HepG2 (cell line): ENCODE results near the gene BTN1A1. TPM values are rescaled to one million over a fixed set of nuclear protein-coding genes. Genes with fewer than 3 reads are reported as not detected.

Experiments
- KMT2B ChIP-seq: IDR thresholded peaks from 2 replicates; pipeline ENCODE4 v1.6.1; 2016; ENCODE audit warnings: missing genetic modification reagents, missing compliant biosample characterization
- LCORL ChIP-seq, 2 experiments: fragments of 450-650 bp in 1 of 2; sonication (generic) in 1 of 2; formaldehyde crosslinking in 1 of 2; IDR thresholded peaks; 2 replicates each; pipeline versions ENCODE4 v1.5.0 to v1.6.1; 2017 to 2020; ENCODE audit warnings: antibody characterized with exemption in 1 of 2, missing genetic modification reagents in 1 of 2
- POLR2G ChIP-seq: fragments of 200-400 bp; formaldehyde crosslinking; IDR thresholded peaks from 2 replicates; pipeline ENCODE4 v1.6.1; 2018; ENCODE audit warnings: mild to moderate bottlenecking, low read depth, low read length, moderate library complexity
- SALL2 ChIP-seq: sonication (generic); formaldehyde crosslinking; IDR thresholded peaks from 2 replicates; pipeline ENCODE4 v1.8.1; 2023; ENCODE audit warnings: mild to moderate bottlenecking, missing genetic modification reagents, inconsistent platforms
- SNAPC2 ChIP-seq: sonication (generic); formaldehyde crosslinking; IDR thresholded peaks from 2 replicates; pipeline ENCODE4 v1.8.1; 2022; ENCODE audit warnings: mild to moderate bottlenecking, missing genetic modification reagents
- ZBTB20 ChIP-seq: sonication (generic); formaldehyde crosslinking; IDR thresholded peaks from 2 replicates; pipeline ENCODE4 v1.8.1; 2023; ENCODE audit warnings: missing genetic modification reagents, low read depth, mild to moderate bottlenecking, borderline replicate concordance
- ZBTB8A ChIP-seq: sonication (generic); formaldehyde crosslinking; IDR thresholded peaks from 2 replicates; pipeline ENCODE4 v1.4.0; 2020; ENCODE audit warnings: mild to moderate bottlenecking, low read depth, missing genetic modification reagents, borderline replicate concordance
- ZMYM2 ChIP-seq: sonication (generic); formaldehyde crosslinking; IDR thresholded peaks from 2 replicates; pipeline ENCODE4 v1.8.0; 2022; ENCODE audit warnings: mild to moderate bottlenecking, missing genetic modification reagents
- ZNF10 ChIP-seq: sonication (generic); formaldehyde crosslinking; IDR thresholded peaks from 2 replicates; pipeline ENCODE4 v1.4.0; 2020; ENCODE audit warnings: mild to moderate bottlenecking, low read depth, missing genetic modification reagents, borderline replicate concordance
- ZNF33A ChIP-seq: sonication (generic); formaldehyde crosslinking; IDR thresholded peaks from 2 replicates; pipeline ENCODE4 v1.5.1; 2020; ENCODE audit warnings: missing genetic modification reagents, mild to moderate bottlenecking, moderate library complexity, borderline replicate concordance
- ZNF816 ChIP-seq: sonication (generic); formaldehyde crosslinking; IDR thresholded peaks from 2 replicates; pipeline ENCODE4 v1.8.0; 2022; ENCODE audit warnings: missing genetic modification reagents, mild to moderate bottlenecking, borderline replicate concordance
- ZNF878 ChIP-seq: sonication (generic); formaldehyde crosslinking; IDR thresholded peaks from 2 replicates; pipeline ENCODE4 v1.8.1; 2023; ENCODE audit warnings: mild to moderate bottlenecking, missing genetic modification reagents, moderate library complexity
- ZSCAN31 ChIP-seq: sonication (generic); formaldehyde crosslinking; IDR thresholded peaks from 2 replicates; pipeline ENCODE4 v1.5.0; 2020; ENCODE audit warnings: low read depth, mild to moderate bottlenecking, missing genetic modification reagents
- ZSCAN9 ChIP-seq: IDR thresholded peaks from 2 replicates; pipeline ENCODE4 v1.6.1; 2016; ENCODE audit warnings: borderline replicate concordance
- polyA plus RNA-seq, 8 experiments: library from polyadenylated mRNA; depleted of rRNA in 3 of 8; stranded (reverse) in 7 of 8; unstranded in 1 of 8; fragments of >200 nt; fragmentation: Illumina TruSeq in 4 of 8; extraction: Trizol in 4 of 8; gene quantifications; 2 replicates each; pipeline versions ENCODE4 v1.2.1 to v1.2.3, GENCODE V29; 2011 to 2016; ENCODE audit warnings: low read depth in 4 of 8, missing spikeins in 1 of 8, mixed read lengths in 1 of 8; ENCODE audit not compliant: insufficient read depth in 1 of 8
- total RNA-seq, 5 experiments: library from RNA; depleted of rRNA; stranded (reverse); fragments of >200 nt; fragmentation: Illumina TruSeq; extraction: Trizol; gene quantifications; 2 replicates each; pipeline ENCODE4 v1.2.3, GENCODE V29; 2016; ENCODE audit warnings: low read depth in 1 of 5
- TF ChIP-seq, protein P1 (sequence below): sonication (generic); formaldehyde crosslinking; IDR thresholded peaks from 2 replicates; pipeline ENCODE4 v1.4.0; 2020; ENCODE audit warnings: missing genetic modification reagents, borderline replicate concordance
- TF ChIP-seq, protein P2 (sequence below): sonication (generic); formaldehyde crosslinking; IDR thresholded peaks from 2 replicates; pipeline ENCODE4 v1.4.0; 2020; ENCODE audit warnings: missing genetic modification reagents
- TF ChIP-seq, protein P3 (sequence below): IDR thresholded peaks from 2 replicates; pipeline ENCODE4 v1.6.1; 2018; ENCODE audit warnings: missing genetic modification reagents
- TF ChIP-seq, protein P4 (sequence below): sonication (generic); formaldehyde crosslinking; IDR thresholded peaks from 2 replicates; pipeline ENCODE4 v1.5.0; 2020; ENCODE audit warnings: missing genetic modification reagents

Gene BTN1A1
- total and polyA plus RNA-seq, 2 of the 13 experiments (the other 11 are each of a cell fraction or from before 2014, with no cell fraction given): 0.04 TPM; not detected in 1

DNA sequence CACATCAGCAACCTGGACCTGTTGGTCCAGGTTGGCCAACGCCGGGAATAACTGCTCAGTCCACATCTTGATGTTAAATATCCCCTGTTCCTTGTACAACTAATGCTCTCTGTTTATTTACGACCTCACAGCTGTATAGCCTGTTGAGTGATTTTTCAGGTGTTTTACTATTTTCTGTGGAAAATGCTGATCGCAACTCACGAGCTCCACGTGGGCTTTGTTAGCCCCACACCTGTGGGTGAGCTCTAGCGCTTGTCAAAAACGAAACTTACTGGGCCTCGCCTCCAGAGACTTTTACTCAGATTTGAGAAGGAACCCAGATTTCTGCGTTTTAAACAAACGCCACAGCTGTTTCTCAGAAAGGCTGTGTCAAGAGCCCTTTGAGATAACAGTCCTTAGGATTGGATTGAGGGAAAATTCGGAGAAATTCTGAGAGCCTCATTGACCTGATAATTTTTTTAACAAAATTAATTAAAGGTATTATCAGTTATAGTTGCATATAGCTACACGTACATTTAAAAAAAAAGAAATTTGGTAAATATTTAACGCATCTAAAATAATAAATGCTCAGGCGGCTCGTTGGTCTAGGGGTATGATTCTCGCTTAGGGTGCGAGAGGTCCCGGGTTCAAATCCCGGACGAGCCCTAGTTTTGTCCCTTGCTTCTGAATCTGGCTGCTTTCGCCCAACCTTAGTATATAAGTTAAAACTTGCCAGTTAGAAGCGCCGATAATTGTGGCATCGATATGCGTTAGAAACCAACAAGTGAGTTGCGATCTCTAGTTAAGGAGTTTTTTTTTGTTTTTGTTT lies 54.8 kb downstream of the BTN1A1 start (continued):
- TF ChIP-seq LCORL (IDR thresholded peaks at IDR 0.05): no peak
- no peak for TF ChIP-seq LCORL (CRISPR knock-in tag; IDR thresholded peaks at IDR 0.05)
- 0 out of 2 replicates have a peak, but pooled peaks have one; percentile 44 for TF ChIP-seq ZNF816 (CRISPR knock-in tag)
- peak; percentile 76; the same call in 1 of the 2 replicates for TF ChIP-seq ZMYM2 (CRISPR knock-in tag)
- peak; percentile 11; the same call in 1 of the 2 replicates for TF ChIP-seq ZBTB8A (CRISPR knock-in tag)
- TF ChIP-seq ZBTB20 (CRISPR knock-in tag): peak; percentile 50; the same call in 1 of the 2 replicates
- TF ChIP-seq, protein P1, sequence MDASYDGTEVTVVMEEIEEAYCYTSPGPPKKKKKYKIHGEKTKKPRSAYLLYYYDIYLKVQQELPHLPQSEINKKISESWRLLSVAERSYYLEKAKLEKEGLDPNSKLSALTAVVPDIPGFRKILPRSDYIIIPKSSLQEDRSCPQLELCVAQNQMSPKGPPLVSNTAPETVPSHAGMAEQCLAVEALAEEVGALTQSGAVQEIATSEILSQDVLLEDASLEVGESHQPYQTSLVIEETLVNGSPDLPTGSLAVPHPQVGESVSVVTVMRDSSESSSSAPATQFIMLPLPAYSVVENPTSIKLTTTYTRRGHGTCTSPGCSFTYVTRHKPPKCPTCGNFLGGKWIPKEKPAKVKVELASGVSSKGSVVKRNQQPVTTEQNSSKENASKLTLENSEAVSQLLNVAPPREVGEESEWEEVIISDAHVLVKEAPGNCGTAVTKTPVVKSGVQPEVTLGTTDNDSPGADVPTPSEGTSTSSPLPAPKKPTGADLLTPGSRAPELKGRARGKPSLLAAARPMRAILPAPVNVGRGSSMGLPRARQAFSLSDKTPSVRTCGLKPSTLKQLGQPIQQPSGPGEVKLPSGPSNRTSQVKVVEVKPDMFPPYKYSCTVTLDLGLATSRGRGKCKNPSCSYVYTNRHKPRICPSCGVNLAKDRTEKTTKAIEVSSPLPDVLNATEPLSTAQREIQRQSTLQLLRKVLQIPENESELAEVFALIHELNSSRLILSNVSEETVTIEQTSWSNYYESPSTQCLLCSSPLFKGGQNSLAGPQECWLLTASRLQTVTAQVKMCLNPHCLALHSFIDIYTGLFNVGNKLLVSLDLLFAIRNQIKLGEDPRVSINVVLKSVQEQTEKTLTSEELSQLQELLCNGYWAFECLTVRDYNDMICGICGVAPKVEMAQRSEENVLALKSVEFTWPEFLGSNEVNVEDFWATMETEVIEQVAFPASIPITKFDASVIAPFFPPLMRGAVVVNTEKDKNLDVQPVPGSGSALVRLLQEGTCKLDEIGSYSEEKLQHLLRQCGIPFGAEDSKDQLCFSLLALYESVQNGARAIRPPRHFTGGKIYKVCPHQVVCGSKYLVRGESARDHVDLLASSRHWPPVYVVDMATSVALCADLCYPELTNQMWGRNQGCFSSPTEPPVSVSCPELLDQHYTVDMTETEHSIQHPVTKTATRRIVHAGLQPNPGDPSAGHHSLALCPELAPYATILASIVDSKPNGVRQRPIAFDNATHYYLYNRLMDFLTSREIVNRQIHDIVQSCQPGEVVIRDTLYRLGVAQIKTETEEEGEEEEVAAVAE (CRISPR knock-in tag): no peak
- TF ChIP-seq, protein P2, sequence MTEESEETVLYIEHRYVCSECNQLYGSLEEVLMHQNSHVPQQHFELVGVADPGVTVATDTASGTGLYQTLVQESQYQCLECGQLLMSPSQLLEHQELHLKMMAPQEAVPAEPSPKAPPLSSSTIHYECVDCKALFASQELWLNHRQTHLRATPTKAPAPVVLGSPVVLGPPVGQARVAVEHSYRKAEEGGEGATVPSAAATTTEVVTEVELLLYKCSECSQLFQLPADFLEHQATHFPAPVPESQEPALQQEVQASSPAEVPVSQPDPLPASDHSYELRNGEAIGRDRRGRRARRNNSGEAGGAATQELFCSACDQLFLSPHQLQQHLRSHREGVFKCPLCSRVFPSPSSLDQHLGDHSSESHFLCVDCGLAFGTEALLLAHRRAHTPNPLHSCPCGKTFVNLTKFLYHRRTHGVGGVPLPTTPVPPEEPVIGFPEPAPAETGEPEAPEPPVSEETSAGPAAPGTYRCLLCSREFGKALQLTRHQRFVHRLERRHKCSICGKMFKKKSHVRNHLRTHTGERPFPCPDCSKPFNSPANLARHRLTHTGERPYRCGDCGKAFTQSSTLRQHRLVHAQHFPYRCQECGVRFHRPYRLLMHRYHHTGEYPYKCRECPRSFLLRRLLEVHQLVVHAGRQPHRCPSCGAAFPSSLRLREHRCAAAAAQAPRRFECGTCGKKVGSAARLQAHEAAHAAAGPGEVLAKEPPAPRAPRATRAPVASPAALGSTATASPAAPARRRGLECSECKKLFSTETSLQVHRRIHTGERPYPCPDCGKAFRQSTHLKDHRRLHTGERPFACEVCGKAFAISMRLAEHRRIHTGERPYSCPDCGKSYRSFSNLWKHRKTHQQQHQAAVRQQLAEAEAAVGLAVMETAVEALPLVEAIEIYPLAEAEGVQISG (CRISPR knock-in tag): peak; percentile 16; the same call in 1 of the 2 replicates
- TF ChIP-seq SALL2: no peak
- peak; percentile 41; the same call in 1 of the 2 replicates for TF ChIP-seq ZSCAN9 (CRISPR knock-in tag)
- 0 out of 2 replicates have a peak, but pooled peaks have one; percentile 5 for TF ChIP-seq SNAPC2 (CRISPR knock-in tag)
- TF ChIP-seq, protein P3, sequence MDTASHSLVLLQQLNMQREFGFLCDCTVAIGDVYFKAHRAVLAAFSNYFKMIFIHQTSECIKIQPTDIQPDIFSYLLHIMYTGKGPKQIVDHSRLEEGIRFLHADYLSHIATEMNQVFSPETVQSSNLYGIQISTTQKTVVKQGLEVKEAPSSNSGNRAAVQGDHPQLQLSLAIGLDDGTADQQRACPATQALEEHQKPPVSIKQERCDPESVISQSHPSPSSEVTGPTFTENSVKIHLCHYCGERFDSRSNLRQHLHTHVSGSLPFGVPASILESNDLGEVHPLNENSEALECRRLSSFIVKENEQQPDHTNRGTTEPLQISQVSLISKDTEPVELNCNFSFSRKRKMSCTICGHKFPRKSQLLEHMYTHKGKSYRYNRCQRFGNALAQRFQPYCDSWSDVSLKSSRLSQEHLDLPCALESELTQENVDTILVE (CRISPR knock-in tag): 0 out of 2 replicates have a peak, but pooled peaks have one; percentile 11
- no peak for TF ChIP-seq ZSCAN31 (CRISPR knock-in tag)
- 0 out of 2 replicates have a peak, but pooled peaks have one; percentile 31 for TF ChIP-seq KMT2B (CRISPR knock-in tag)
- 0 out of 2 replicates have a peak, but pooled peaks have one; percentile 49 for TF ChIP-seq ZNF33A
- TF ChIP-seq, protein P4, sequence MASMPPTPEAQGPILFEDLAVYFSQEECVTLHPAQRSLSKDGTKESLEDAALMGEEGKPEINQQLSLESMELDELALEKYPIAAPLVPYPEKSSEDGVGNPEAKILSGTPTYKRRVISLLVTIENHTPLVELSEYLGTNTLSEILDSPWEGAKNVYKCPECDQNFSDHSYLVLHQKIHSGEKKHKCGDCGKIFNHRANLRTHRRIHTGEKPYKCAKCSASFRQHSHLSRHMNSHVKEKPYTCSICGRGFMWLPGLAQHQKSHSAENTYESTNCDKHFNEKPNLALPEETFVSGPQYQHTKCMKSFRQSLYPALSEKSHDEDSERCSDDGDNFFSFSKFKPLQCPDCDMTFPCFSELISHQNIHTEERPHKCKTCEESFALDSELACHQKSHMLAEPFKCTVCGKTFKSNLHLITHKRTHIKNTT (CRISPR knock-in tag): no peak
- TF ChIP-seq ZNF10 (CRISPR knock-in tag): no peak
- TF ChIP-seq ZNF878 (CRISPR knock-in tag): 0 out of 2 replicates have a peak, but pooled peaks have one; percentile 10
- no peak for TF ChIP-seq POLR2G
